Activated T-helper 1 cell treated with anti-CD3 and anti-CD28 coated beads, Interleukin-2, amount 50 U/mL, for 16 hours (primary cell): ENCODE measurements around the gene CCL5.

Experiments
- DNase-seq, 2 donors: peaks; one replicate each; pipeline ENCODE4 v3.0.0-alpha.2; 2020; ENCODE audit warnings: low read depth in 1 of 2, low spot score in 1 of 2

Gene CCL5

GRCh38 chr17:35879773-35880654, at the start of gene CCL5:
Gene CCL5 (minus strand): TSS chr17:35880360.
- peak in 1 of 2 donors; percentile 43 for DNase-seq

- DNase-seq, result no peak
Observed at GRCh38 chr17:35927714-35928113, 47.6 kb upstream of the CCL5 start.

- no peak for DNase-seq
Observed at GRCh38 chr17:35923609-35924114, 43.5 kb upstream of the CCL5 start.

GRCh38 chr17:35920229-35920628, 40.1 kb upstream of the CCL5 start:
- no peak for DNase-seq

GRCh38 chr17:35918665-35919064, 38.5 kb upstream of the CCL5 start:
- DNase-seq, result no peak

GRCh38 chr17:35917519-35918213, 37.5 kb upstream of the CCL5 start:
- no peak for DNase-seq

GRCh38 chr17:35915153-35915964, 35.2 kb upstream of the CCL5 start:
- no peak for DNase-seq

GRCh38 chr17:35914354-35914753, 34.2 kb upstream of the CCL5 start:
- DNase-seq, result no peak

- no peak for DNase-seq
Observed at GRCh38 chr17:35913609-35914008, 33.4 kb upstream of the CCL5 start.

GRCh38 chr17:35912942-35913341, 32.8 kb upstream of the CCL5 start:
- no peak for DNase-seq

- no peak for DNase-seq
Observed at GRCh38 chr17:35912339-35912912, 32.3 kb upstream of the CCL5 start.

- DNase-seq, result no peak
Observed at GRCh38 chr17:35909408-35909807, 29.2 kb upstream of the CCL5 start.

- DNase-seq, result no peak
Observed at GRCh38 chr17:35907691-35908090, 27.5 kb upstream of the CCL5 start.

- DNase-seq, result no peak
Observed at GRCh38 chr17:35906926-35907637, 26.9 kb upstream of the CCL5 start.

GRCh38 chr17:35906191-35906925, 26.2 kb upstream of the CCL5 start:
- DNase-seq, result no peak

GRCh38 chr17:35903451-35903850, 23.3 kb upstream of the CCL5 start:
- DNase-seq, result no peak

- DNase-seq, result no peak
Observed at GRCh38 chr17:35901631-35902175, 21.5 kb upstream of the CCL5 start.

GRCh38 chr17:35900708-35901480, 20.7 kb upstream of the CCL5 start:
- DNase-seq, result no peak

- no peak for DNase-seq
Observed at GRCh38 chr17:35900280-35900679, 20.1 kb upstream of the CCL5 start.
